GM18519 (cell line): ENCODE results near the gene MTUS2.

Experiments used
- ATAC-seq: cut with Tn5 transposase; IDR thresholded peaks from one replicate; pipeline ENCODE4 v1.9.1; 2021; ENCODE audit warnings: mild to moderate bottlenecking, moderate library complexity; ENCODE audit not compliant: unreplicated experiment, low FRiP score

Gene MTUS2

DNA sequence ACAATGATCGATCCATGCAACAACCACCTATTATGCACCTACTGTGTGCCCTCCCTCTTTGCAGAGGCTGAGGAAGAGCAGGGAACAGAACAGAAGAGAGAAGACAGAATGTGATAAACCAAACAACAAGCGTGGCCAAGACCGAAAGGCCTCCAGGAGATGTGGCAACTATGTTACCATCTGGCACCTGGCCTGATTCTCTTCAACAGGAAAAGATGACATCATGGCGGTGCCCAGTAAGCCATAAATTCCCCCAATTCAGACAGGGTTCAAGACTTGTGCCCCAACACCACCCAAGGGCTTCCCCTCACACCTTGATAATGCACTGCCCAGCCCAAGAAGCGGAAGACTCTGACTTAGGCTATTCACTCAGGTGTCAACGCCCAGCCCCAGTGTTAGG, 731.1 kb downstream of the MTUS2 start:
- ATAC-seq = no peak
